Left forelimb (tissue), 1 donor: Measurements from ENCODE around the gene IL6ST.
A peak's percentile ranks its signal among the peaks of the same experiment; 100 is the strongest.
"Not testable (repeated sequence)": the region's sequence is repeated elsewhere in the genome, so short reads cannot be mapped to it uniquely, and the experiment has no call there.

ENCODE experiments used
- DNase-seq: peaks from one replicate; pipeline ENCODE4 v3.0.0-alpha.2; 2018; ENCODE audit warnings: low spot score

The IL6ST gene

GRCh38 chr5:56003679-56004078, 8.9 kb upstream of the IL6ST start:
- DNase-seq = no peak

- no peak for DNase-seq
Observed at GRCh38 chr5:56003179-56003578, 8.4 kb upstream of the IL6ST start.

GRCh38 chr5:56002303-56002702, 7.5 kb upstream of the IL6ST start:
- no peak for DNase-seq

GRCh38 chr5:56000221-56000620, 5.5 kb upstream of the IL6ST start:
- DNase-seq = not testable (repeated sequence)

- DNase-seq = no peak
Observed at GRCh38 chr5:55998966-55999365, 4.2 kb upstream of the IL6ST start.

- DNase-seq = no peak
Observed at GRCh38 chr5:55997742-55998351, 3.1 kb upstream of the IL6ST start.

GRCh38 chr5:55994998-55995914, 493 bp upstream of the IL6ST start:
- DNase-seq = peak; percentile 98

- DNase-seq = no peak
Observed at GRCh38 chr5:55993731-55994494, 850 bp downstream of the IL6ST start.

GRCh38 chr5:55993013-55993412, 1.8 kb downstream of the IL6ST start:
- no peak for DNase-seq

- DNase-seq = no peak
Observed at GRCh38 chr5:55991768-55992486, 2.8 kb downstream of the IL6ST start.

- not testable (repeated sequence) for DNase-seq
Observed at GRCh38 chr5:55990895-55991294, 3.9 kb downstream of the IL6ST start.

GRCh38 chr5:55989860-55990259, 4.9 kb downstream of the IL6ST start:
- DNase-seq = no peak

- DNase-seq = no peak
Observed at GRCh38 chr5:55988979-55989638, 5.7 kb downstream of the IL6ST start.

GRCh38 chr5:55988428-55988827, 6.3 kb downstream of the IL6ST start:
- not testable (repeated sequence) for DNase-seq

GRCh38 chr5:55986931-55987330, 7.8 kb downstream of the IL6ST start:
- no peak for DNase-seq

GRCh38 chr5:55985181-55985580, 9.6 kb downstream of the IL6ST start:
- no peak for DNase-seq

- DNase-seq = no peak
Observed at GRCh38 chr5:55983986-55984385, 10.8 kb downstream of the IL6ST start.

GRCh38 chr5:55982957-55983381, 11.8 kb downstream of the IL6ST start:
- no peak for DNase-seq

GRCh38 chr5:55973296-55973695, 21.5 kb downstream of the IL6ST start:
- DNase-seq = no peak

GRCh38 chr5:55969956-55970355, 24.8 kb downstream of the IL6ST start:
- no peak for DNase-seq

- no peak for DNase-seq
Observed at GRCh38 chr5:55966284-55966683, 28.5 kb downstream of the IL6ST start.
